IMR-90 (cell line): Measurements from ENCODE around the gene INHA.

Experiments
- BHLHE40 ChIP-seq: fragments of 150-350 bp; IDR thresholded peaks from 2 replicates; pipeline ENCODE4 v1.6.1; 2016; ENCODE audit warnings: mild to moderate bottlenecking, low read depth, low read length
- CEBPB ChIP-seq: IDR thresholded peaks from 2 replicates; pipeline ENCODE4 v1.6.1; 2012; ENCODE audit warnings: low read depth, low read length, improper control_type of control experiment
- CHD1 ChIP-seq: IDR thresholded peaks from 2 replicates; pipeline ENCODE4 v1.6.1; 2012; ENCODE audit warnings: low read depth, low read length, improper control_type of control experiment
- FOS ChIP-seq: fragments of 150-350 bp; IDR thresholded peaks from 2 replicates; pipeline ENCODE4 v1.6.1; 2016; ENCODE audit warnings: low read depth, low read length
- MAFK ChIP-seq: IDR thresholded peaks from 2 replicates; pipeline ENCODE4 v1.6.1; 2012; ENCODE audit warnings: low read depth, low read length, improper control_type of control experiment
- MXI1 ChIP-seq: IDR thresholded peaks from 2 replicates; pipeline ENCODE4 v1.6.1; 2012; ENCODE audit warnings: low read depth, mild to moderate bottlenecking, low read length, moderate library complexity, borderline replicate concordance
- NFE2L2 ChIP-seq: fragments of 150-350 bp; IDR thresholded peaks from 2 replicates; pipeline ENCODE4 v1.6.1; 2016; ENCODE audit warnings: low read depth, mild to moderate bottlenecking, low read length
- POLR2A ChIP-seq: IDR thresholded peaks from 2 replicates; pipeline ENCODE4 v1.6.1; 2012; ENCODE audit warnings: mild to moderate bottlenecking, low read depth, low read length
- RAD21 ChIP-seq: IDR thresholded peaks from 2 replicates; pipeline ENCODE4 v1.6.1; 2012; ENCODE audit warnings: low read length, improper control_type of control experiment
- RCOR1 ChIP-seq: IDR thresholded peaks from 2 replicates; pipeline ENCODE4 v1.6.1; 2012; ENCODE audit warnings: mild to moderate bottlenecking, low read length, improper control_type of control experiment; ENCODE audit not compliant: insufficient replicate concordance
- RFX5 ChIP-seq: IDR thresholded peaks from 2 replicates; pipeline ENCODE4 v1.8.0; 2012; ENCODE audit warnings: low read depth, mild to moderate bottlenecking, low read length, moderate library complexity
- SMC3 ChIP-seq: fragments of 150-350 bp; IDR thresholded peaks from 2 replicates; pipeline ENCODE4 v1.6.1; 2016; ENCODE audit warnings: low read depth, mild to moderate bottlenecking, antibody characterized with exemption, low read length, moderate library complexity
- TF ChIP-seq, protein P1 (sequence below): conservative IDR thresholded peaks from 2 replicates; pipeline ENCODE4 v1.5.1; 2012; ENCODE audit warnings: mild to moderate bottlenecking, low read depth, low read length, improper control_type of control experiment
- TF ChIP-seq, protein P2 (sequence below): fragments of 150-350 bp; IDR thresholded peaks from 2 replicates; pipeline ENCODE4 v1.6.1; 2016; ENCODE audit warnings: low read depth, mild to moderate bottlenecking, low read length, moderate library complexity, borderline replicate concordance

DNA sequence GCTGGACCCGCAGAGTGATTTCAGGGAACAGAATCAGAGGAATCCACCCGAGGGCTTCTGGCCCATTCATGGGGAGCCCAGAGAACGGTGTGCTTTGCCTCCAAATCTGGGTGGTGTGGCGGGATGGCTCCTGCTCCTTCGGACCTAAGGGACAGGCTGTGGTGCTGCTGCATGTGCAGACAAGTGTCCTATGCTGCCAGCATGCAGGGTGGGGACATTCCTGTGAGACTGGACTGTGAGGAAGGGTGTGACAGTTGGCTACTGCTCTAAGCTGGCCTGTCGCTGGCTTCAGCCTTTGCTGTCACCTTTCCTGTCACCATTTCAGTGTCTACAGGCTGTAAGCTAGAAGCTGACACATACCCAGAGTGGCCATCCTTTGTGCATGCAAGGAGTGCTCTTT is 52.5 kb downstream of the INHA start:
- TF ChIP-seq MXI1: no peak
- TF ChIP-seq, protein P1, sequence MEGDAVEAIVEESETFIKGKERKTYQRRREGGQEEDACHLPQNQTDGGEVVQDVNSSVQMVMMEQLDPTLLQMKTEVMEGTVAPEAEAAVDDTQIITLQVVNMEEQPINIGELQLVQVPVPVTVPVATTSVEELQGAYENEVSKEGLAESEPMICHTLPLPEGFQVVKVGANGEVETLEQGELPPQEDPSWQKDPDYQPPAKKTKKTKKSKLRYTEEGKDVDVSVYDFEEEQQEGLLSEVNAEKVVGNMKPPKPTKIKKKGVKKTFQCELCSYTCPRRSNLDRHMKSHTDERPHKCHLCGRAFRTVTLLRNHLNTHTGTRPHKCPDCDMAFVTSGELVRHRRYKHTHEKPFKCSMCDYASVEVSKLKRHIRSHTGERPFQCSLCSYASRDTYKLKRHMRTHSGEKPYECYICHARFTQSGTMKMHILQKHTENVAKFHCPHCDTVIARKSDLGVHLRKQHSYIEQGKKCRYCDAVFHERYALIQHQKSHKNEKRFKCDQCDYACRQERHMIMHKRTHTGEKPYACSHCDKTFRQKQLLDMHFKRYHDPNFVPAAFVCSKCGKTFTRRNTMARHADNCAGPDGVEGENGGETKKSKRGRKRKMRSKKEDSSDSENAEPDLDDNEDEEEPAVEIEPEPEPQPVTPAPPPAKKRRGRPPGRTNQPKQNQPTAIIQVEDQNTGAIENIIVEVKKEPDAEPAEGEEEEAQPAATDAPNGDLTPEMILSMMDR: no peak
- TF ChIP-seq POLR2A: no peak
- TF ChIP-seq RAD21: no peak
- no peak for TF ChIP-seq CHD1
- TF ChIP-seq, protein P2, sequence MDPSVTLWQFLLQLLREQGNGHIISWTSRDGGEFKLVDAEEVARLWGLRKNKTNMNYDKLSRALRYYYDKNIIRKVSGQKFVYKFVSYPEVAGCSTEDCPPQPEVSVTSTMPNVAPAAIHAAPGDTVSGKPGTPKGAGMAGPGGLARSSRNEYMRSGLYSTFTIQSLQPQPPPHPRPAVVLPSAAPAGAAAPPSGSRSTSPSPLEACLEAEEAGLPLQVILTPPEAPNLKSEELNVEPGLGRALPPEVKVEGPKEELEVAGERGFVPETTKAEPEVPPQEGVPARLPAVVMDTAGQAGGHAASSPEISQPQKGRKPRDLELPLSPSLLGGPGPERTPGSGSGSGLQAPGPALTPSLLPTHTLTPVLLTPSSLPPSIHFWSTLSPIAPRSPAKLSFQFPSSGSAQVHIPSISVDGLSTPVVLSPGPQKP: no peak
- TF ChIP-seq NFE2L2: no peak
- no peak for TF ChIP-seq RCOR1
- no peak for TF ChIP-seq FOS
- TF ChIP-seq MAFK: no peak
- no peak for TF ChIP-seq BHLHE40
- TF ChIP-seq SMC3: no peak
- TF ChIP-seq CEBPB: no peak
- TF ChIP-seq RFX5: no peak
